SIG-M5 treated with dmso at 0.1 percent for 504 hours (cell line): Measurements from ENCODE around the gene POLDIP2.

Experiments
- DNase-seq: peaks from one replicate; lab custom pipeline; 2025; ENCODE audit not compliant: unreplicated experiment; lab: John Stamatoyannopoulos, UW

The POLDIP2 gene

GRCh38 chr17:28317966-28318758 lies 39.2 kb downstream of the POLDIP2 start:
- DNase-seq: no peak

DNA sequence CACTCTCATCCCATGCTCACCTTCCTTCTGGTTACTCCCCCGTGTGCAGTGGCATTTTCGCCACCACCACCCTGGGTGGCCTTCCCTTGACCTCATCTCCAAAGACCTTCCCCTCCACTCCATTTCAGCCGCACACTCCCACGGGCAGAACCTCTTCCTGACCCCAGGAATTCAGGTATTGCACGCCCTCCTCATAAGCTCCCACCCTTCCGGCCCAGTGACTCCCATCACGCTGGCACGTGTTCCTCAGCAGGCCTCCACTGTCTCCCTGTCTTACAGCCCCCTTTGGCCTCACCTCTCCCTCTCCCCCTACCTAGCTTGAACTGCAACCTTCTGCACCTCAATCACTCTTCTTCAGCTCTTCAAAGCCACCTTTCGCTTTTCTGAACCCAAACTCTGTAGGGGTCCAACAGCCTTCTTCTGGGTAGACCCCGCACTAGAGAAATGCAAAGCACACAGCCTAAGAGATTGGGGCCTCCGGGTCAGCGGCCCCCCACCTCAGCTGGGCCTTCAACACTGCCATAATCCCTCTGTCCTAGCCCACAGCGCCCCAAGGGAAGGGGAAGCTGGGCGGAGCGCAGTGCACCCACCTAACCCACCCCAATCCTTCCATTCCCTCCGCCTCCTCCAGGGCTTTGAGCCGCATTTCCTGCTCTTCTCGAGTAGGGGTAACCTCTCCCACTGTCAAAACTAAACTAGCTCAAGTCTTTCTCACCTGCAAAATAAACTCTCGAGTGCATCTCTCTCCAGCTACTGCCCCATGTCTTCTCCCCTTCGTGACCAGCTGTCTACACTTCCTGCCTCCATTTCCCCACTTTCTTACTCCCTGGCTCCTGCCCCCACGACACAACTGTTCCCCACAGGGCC lies 40.0 kb downstream of the POLDIP2 start:
- no peak for DNase-seq

GRCh38 chr17:28315846-28316705 lies 41.3 kb downstream of the POLDIP2 start:
- no peak for DNase-seq

GRCh38 chr17:28313841-28314240 lies 43.5 kb downstream of the POLDIP2 start:
- DNase-seq: no peak

- DNase-seq: no peak
Observed at GRCh38 chr17:28306954-28307401, 50.3 kb downstream of the POLDIP2 start.

- no peak for DNase-seq
Observed at GRCh38 chr17:28298449-28298848, 58.9 kb downstream of the POLDIP2 start.
